HEK293T (cell line): ENCODE results near the gene AKT2.

Experiments
- ARNT ChIP-seq: fragments of 450-650 bp; IDR thresholded peaks from 2 replicates; pipeline ENCODE4 v1.6.1; 2017; ENCODE audit warnings: mild to moderate bottlenecking
- BHLHE40 ChIP-seq: fragments of 450-650 bp; IDR thresholded peaks from 2 replicates; pipeline ENCODE4 v1.6.1; 2016; ENCODE audit warnings: mild to moderate bottlenecking, moderate library complexity, borderline replicate concordance
- FOXM1 ChIP-seq: fragments of 450-650 bp; IDR thresholded peaks from 2 replicates; pipeline ENCODE4 v1.6.1; 2017; ENCODE audit warnings: mild to moderate bottlenecking, borderline replicate concordance
- HDGF ChIP-seq: fragments of 450-650 bp; IDR thresholded peaks from 2 replicates; pipeline ENCODE4 v1.6.1; 2017; ENCODE audit warnings: antibody characterized with exemption, borderline replicate concordance
- SUZ12 ChIP-seq: fragments of 450-650 bp; IDR thresholded peaks from 2 replicates; pipeline ENCODE4 v1.6.1; 2016; ENCODE audit warnings: mild to moderate bottlenecking
- ZNF384 ChIP-seq: fragments of 450-650 bp; IDR thresholded peaks from 2 replicates; pipeline ENCODE4 v1.6.1; 2016

DNA sequence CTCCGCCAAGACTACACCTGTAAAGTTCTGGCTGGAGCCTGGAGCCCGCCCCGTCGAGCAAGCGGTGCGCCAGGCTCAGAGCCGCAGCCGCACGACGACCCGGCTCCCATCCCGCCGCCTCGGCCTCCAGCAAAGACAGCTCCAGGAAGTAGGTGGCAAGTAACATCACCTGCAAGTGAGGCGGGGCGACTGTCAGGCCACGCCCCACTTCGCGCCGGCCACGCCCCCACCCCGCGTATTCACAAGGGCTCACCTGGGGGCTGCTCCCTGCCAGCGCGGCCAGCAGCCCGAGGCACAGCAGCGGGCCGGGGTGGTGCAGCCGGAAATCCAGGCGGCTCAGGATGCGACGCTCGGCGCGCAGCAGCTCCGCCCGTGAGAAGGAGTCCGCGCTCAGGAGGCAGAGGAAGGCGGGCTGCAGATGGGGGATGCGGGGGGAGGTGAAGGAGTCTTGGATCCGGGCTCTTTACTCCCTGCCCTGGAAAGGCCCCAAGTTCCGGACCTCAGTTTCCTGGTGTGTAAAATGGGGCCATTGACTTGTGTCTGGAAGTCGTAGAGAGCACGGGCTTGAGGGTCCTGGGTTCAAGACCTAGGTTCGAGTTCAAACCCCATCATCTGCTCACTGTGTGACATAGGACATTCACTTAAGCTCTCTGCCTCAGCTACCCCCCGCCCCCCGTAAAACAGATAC is 61.9 kb downstream of the AKT2 start:
- TF ChIP-seq SUZ12 (no peak), BHLHE40 (no peak), FOXM1 (no peak), ARNT (no peak), HDGF (no peak), ZNF384 (no peak)
